ENCODE measurements around the gene COPS3. TPM values are rescaled to one million over a fixed set of nuclear protein-coding genes. Genes with fewer than 3 reads are reported as not detected.
"Not testable (repeated sequence)": the region's sequence is repeated elsewhere in the genome, so short reads cannot be mapped to it uniquely, and the experiment has no call there.

The COPS3 gene
- total and polyA plus RNA-seq, 2 donors (not counting 1 experiment from before 2014, with no cell fraction given): 62.3 to 80.6 TPM

DNA sequence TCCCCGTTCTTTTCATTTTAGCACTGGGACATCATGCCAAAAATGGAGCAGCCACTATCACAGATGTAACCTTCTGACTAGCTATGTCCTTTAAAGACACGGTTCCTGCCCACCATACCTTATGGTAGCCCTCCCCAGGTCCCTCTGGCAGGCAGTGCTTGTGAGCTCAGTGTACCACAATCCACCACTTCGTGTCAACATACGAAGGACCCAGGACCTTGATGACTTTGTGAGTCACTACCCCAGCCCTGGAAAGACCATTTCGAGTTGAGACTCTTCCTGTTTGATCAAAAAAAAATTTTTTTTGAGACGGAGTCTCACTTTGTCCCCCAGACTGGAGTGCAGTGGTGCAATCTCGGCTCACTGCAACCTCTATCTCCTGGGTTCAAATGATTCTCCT is 23.0 kb downstream of the COPS3 start:
- no peak overlapping the region for H3K9ac ChIP-seq (ENCODE audit: insufficient read depth, low read length)
- no peaks in the 10 kb centered on the region for H3K9me3 ChIP-seq (ENCODE audit: control insufficient read depth, insufficient read depth, low read depth, low read length)
- H3K27me3 ChIP-seq (ENCODE audit: control insufficient read depth, insufficient read depth, low read length): no peaks in the 10 kb centered on the region
- no peaks in the 10 kb centered on the region for H3K79me2 ChIP-seq (ENCODE audit: control insufficient read depth, insufficient read depth, low read length)
- no peaks in the 10 kb centered on the region for H4K20me1 ChIP-seq (ENCODE audit: control insufficient read depth, extremely low read depth, insufficient read depth, low read length)
- H3K36me3 ChIP-seq (ENCODE audit: control insufficient read depth, insufficient read depth, low read length): peaks cover 16% of the 10 kb centered on the region
- no peak overlapping the region for H2AFZ ChIP-seq (ENCODE audit: low read length)
- no peak overlapping the region for H3K27ac ChIP-seq (ENCODE audit: insufficient read depth, low read length)
- TF ChIP-seq EZH2 (IDR thresholded peaks at IDR 0.05; ENCODE audit: low read length, missing control alignments): no peak
- TF ChIP-seq, protein P1, sequence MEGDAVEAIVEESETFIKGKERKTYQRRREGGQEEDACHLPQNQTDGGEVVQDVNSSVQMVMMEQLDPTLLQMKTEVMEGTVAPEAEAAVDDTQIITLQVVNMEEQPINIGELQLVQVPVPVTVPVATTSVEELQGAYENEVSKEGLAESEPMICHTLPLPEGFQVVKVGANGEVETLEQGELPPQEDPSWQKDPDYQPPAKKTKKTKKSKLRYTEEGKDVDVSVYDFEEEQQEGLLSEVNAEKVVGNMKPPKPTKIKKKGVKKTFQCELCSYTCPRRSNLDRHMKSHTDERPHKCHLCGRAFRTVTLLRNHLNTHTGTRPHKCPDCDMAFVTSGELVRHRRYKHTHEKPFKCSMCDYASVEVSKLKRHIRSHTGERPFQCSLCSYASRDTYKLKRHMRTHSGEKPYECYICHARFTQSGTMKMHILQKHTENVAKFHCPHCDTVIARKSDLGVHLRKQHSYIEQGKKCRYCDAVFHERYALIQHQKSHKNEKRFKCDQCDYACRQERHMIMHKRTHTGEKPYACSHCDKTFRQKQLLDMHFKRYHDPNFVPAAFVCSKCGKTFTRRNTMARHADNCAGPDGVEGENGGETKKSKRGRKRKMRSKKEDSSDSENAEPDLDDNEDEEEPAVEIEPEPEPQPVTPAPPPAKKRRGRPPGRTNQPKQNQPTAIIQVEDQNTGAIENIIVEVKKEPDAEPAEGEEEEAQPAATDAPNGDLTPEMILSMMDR (conservative IDR thresholded peaks at IDR 0.05 in 1 of 2, IDR thresholded peaks at IDR 0.05 in 1 of 2; ENCODE audit: low read depth in 1 of 2, low read length in 2 of 2): no peak
- no peaks in the 10 kb centered on the region for H3K4me1 ChIP-seq (ENCODE audit: control insufficient read depth, extremely low read depth, insufficient read depth, low read length)
- H3K4me3 ChIP-seq (replicated peaks in 1 of 4; ENCODE audit: control extremely low read depth in 1 of 4, insufficient read depth in 1 of 4, low read depth in 3 of 4, low read length in 4 of 4): no peak overlapping the region
- no peak for DNase-seq (ENCODE audit: low read depth in 2 of 2)
- no peak overlapping the region for H3K4me2 ChIP-seq (ENCODE audit: extremely low read depth, insufficient read depth, low read length)

DNA sequence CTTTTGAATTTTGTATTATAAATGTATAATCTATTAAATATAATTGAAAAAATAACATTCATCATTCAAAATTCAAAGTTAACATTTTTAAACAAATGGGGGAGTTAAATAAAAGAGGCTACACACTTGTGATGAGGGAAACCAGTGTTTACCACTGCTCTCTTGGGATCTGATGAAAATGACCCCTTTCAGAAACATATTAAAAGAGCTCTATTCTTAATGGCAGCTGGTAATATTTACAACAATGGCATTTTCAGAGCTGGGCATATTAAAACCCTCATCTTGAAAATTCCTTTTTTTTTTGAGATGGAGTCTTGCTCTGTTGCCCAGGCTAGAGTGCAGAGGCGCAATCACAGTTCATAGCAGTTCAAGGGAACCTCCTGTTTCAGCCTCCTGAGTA is 24.7 kb downstream of the COPS3 start:
- H3K9me3 ChIP-seq (ENCODE audit: control insufficient read depth, insufficient read depth, low read depth, low read length): no peaks in the 10 kb centered on the region
- H3K4me2 ChIP-seq (ENCODE audit: extremely low read depth, insufficient read depth, low read length): no peak overlapping the region
- no peak for DNase-seq (ENCODE audit: low read depth in 2 of 2)
- no peaks in the 10 kb centered on the region for H3K27me3 ChIP-seq (ENCODE audit: control insufficient read depth, insufficient read depth, low read length)
- H3K9ac ChIP-seq (ENCODE audit: insufficient read depth, low read length): no peak overlapping the region
- H4K20me1 ChIP-seq (ENCODE audit: control insufficient read depth, extremely low read depth, insufficient read depth, low read length): no peaks in the 10 kb centered on the region
- TF ChIP-seq, protein P1 (conservative IDR thresholded peaks at IDR 0.05 in 1 of 2, IDR thresholded peaks at IDR 0.05 in 1 of 2; ENCODE audit: low read depth in 1 of 2, low read length in 2 of 2): no peak
- no peak for TF ChIP-seq EZH2 (IDR thresholded peaks at IDR 0.05; ENCODE audit: low read length, missing control alignments)
- no peaks in the 10 kb centered on the region for H3K4me1 ChIP-seq (ENCODE audit: control insufficient read depth, extremely low read depth, insufficient read depth, low read length)
- peaks cover 21% of the 10 kb centered on the region for H3K36me3 ChIP-seq (ENCODE audit: control insufficient read depth, insufficient read depth, low read length)
- H3K79me2 ChIP-seq (ENCODE audit: control insufficient read depth, insufficient read depth, low read length): no peaks in the 10 kb centered on the region
- H3K27ac ChIP-seq (ENCODE audit: insufficient read depth, low read length): no peak overlapping the region
- H3K4me3 ChIP-seq (replicated peaks in 1 of 4; ENCODE audit: control extremely low read depth in 1 of 4, insufficient read depth in 1 of 4, low read depth in 3 of 4, low read length in 4 of 4): no peak overlapping the region
- no peak overlapping the region for H2AFZ ChIP-seq (ENCODE audit: low read length)

DNA sequence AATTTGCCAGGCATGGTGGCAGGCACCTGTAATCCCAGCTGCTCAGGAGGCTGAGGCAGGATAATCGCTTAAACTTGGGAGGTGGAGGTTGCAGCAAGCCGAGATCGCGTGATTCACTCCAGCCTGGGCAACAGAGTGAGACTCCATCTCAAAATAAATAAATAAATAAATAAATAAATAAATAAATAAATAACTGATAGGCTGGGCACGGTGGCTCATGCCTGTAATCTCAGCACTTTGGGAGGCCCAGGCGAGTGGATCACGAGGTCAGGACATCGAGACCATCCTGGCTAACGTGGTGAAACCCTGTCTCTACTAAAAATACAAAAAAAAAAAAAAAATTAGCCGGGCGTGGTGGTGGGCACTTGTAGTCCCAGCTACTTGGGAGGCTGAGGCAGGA is 25.4 kb downstream of the COPS3 start:
- not testable (repeated sequence) for H3K9ac ChIP-seq (ENCODE audit: insufficient read depth, low read length); DNase-seq (ENCODE audit: low read depth in 2 of 2)
- peaks cover 21% of the 10 kb centered on the region for H3K36me3 ChIP-seq (ENCODE audit: control insufficient read depth, insufficient read depth, low read length)

More for the DNA sequence above, 25.4 kb downstream of the COPS3 start:
- not testable (repeated sequence) for H4K20me1 ChIP-seq (ENCODE audit: control insufficient read depth, extremely low read depth, insufficient read depth, low read length); H3K4me2 ChIP-seq (ENCODE audit: extremely low read depth, insufficient read depth, low read length); H3K27me3 ChIP-seq (ENCODE audit: control insufficient read depth, insufficient read depth, low read length); H3K27ac ChIP-seq (ENCODE audit: insufficient read depth, low read length); H3K79me2 ChIP-seq (ENCODE audit: control insufficient read depth, insufficient read depth, low read length); H2AFZ ChIP-seq (ENCODE audit: low read length); H3K4me3 ChIP-seq (replicated peaks in 1 of 4; ENCODE audit: control extremely low read depth in 1 of 4, insufficient read depth in 1 of 4, low read depth in 3 of 4, low read length in 4 of 4); H3K4me1 ChIP-seq (ENCODE audit: control insufficient read depth, extremely low read depth, insufficient read depth, low read length); H3K9me3 ChIP-seq (ENCODE audit: control insufficient read depth, insufficient read depth, low read depth, low read length)

Data from fibroblast of lung (primary cell).